ENCODE measurements around the gene GALE.

The GALE gene

DNA sequence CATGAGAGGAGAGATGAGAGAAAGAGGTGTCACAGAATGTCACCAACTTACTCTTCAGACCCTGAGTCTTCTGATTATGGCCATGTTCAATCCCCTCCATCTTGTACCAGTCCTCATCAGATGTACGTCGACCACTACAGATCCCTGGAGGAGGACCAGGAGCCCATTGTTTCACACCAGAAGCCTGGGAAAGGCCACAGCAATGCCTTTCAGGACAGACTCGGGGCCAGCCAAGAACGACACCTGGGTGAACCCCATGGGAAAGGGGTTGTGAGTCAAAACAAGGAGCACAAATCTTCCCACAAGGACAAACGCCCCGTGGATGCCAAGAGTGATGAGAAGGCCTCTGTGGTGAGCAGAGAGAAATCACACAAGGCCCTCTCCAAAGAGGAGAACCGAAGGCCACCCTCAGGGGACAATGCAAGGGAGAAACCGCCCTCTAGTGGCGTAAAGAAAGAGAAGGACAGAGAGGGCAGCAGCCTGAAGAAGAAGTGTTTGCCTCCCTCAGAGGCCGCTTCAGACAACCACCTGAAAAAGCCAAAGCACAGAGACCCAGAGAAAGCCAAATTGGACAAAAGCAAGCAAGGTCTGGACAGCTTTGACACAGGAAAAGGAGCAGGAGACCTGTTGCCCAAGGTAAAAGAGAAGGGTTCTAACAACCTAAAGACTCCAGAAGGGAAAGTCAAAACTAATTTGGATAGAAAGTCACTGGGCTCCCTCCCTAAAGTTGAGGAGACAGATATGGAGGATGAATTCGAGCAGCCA is 49.3 kb downstream of the GALE start:
- DNase-seq, result peak; percentile 20

DNA sequence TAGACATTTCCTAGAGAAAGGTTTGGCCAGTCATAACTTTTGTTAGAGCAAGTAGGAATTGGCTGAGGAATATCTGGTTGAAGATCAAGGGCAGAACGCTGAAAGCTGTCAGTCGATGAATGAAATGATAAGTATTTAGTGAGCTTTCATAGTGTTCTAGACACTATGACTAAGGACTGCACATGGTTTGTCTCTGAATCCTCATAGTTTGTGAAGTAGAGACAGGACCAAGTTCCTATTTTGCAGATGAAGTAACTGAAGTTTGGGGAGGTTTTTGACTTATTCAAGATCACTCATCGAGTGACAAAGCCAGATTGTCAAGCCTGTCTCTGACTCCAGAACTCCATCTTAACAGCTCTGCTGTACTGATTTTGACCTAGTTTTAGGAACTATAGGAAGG is 52.5 kb downstream of the GALE start:
- no peak for DNase-seq

Measured in central memory CD4-positive, alpha-beta T cell (primary cell).